ENCODE data around the gene GPC5. TPM values are rescaled to one million over a fixed set of nuclear protein-coding genes. Genes with fewer than 3 reads are reported as not detected.

GPC5 gene
- total RNA-seq, 4 donors from 2014 or later: 0.24 to 30.8 (median 1.8) TPM; not detected in 1

DNA sequence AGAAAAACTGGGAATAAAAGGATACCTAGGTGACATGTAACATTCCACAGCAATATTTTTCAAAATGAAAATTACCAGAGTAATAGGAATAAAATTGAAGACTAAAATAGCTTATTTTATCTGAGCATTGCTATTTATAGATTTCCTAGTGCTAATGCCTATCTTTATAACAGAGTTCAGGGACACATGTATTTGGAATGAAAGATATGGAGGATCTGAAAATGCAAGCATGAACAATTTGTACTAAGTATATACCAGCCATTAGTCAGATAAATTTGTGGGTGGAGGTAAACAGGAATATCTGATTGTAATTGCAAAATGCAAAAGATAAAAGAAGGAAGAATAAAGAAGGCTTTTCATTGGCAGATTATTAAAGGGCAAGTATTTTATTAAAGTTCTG lies 345.9 kb downstream of the GPC5 start:
- H3K4me1 ChIP-seq: no peaks in the 10 kb centered on the region
- TF ChIP-seq, protein P1, sequence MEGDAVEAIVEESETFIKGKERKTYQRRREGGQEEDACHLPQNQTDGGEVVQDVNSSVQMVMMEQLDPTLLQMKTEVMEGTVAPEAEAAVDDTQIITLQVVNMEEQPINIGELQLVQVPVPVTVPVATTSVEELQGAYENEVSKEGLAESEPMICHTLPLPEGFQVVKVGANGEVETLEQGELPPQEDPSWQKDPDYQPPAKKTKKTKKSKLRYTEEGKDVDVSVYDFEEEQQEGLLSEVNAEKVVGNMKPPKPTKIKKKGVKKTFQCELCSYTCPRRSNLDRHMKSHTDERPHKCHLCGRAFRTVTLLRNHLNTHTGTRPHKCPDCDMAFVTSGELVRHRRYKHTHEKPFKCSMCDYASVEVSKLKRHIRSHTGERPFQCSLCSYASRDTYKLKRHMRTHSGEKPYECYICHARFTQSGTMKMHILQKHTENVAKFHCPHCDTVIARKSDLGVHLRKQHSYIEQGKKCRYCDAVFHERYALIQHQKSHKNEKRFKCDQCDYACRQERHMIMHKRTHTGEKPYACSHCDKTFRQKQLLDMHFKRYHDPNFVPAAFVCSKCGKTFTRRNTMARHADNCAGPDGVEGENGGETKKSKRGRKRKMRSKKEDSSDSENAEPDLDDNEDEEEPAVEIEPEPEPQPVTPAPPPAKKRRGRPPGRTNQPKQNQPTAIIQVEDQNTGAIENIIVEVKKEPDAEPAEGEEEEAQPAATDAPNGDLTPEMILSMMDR (IDR thresholded peaks at IDR 0.05): no peak
- TF ChIP-seq POLR2A (IDR thresholded peaks at IDR 0.05): no peak
- intact Hi-C loops (cut with DNase I; ENCODE audit: low total_unique reads): no loop called here
- H3K27ac ChIP-seq: no peak overlapping the region
- H3K4me3 ChIP-seq: no peak overlapping the region
- no peaks in the 10 kb centered on the region for H3K36me3 ChIP-seq
- DNase-seq: no peak
- no peaks in the 10 kb centered on the region for H3K9me3 ChIP-seq
- no peaks in the 10 kb centered on the region for H3K27me3 ChIP-seq

DNA sequence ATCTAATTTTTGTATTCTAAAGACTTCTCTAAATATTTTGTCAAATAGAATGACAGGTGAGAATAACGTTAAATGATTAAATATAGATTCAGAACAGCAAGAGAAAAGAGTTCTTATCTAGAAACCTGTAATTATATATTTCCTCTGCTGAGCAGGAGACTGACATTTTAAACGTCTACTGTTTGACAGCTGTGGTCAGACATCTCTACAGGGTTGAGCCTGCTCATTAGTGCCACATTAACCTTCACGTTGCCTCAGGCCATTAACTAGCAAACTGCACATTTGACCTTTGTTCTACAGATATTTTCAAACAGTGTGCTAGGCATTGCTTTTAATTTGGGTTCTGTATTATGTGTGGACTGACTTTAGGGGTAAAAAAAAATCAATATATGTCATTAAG lies 347.5 kb downstream of the GPC5 start:
- no peak for DNase-seq
- H3K9me3 ChIP-seq: no peaks in the 10 kb centered on the region
- intact Hi-C loops (cut with DNase I; ENCODE audit: low total_unique reads): no loop called here
- H3K4me3 ChIP-seq: no peak overlapping the region
- no peaks in the 10 kb centered on the region for H3K36me3 ChIP-seq
- no peak overlapping the region for H3K27ac ChIP-seq
- H3K4me1 ChIP-seq: no peaks in the 10 kb centered on the region
- no peaks in the 10 kb centered on the region for H3K27me3 ChIP-seq
- TF ChIP-seq, protein P1 (IDR thresholded peaks at IDR 0.05): no peak
- no peak for TF ChIP-seq POLR2A (IDR thresholded peaks at IDR 0.05)

DNA sequence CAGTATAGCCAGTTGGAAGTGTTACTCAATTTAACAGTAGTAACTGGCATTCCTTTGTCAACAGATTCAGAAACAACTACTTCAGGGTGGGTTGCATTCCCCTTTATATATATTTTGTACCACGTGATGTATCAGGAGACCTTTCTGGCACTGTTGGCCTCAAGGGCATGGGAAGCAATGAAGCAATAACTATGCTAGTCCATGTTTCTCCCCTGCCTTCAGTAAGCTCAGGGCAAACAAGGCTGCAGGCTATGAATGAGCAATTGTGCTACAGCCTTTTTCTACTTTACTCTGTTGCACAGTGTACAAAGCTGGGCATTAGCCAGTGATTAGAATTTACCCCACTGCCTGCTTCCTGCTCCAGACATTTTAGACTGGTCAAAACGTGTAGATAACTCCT lies 348.8 kb downstream of the GPC5 start:
- DNase-seq: no peak

DNA sequence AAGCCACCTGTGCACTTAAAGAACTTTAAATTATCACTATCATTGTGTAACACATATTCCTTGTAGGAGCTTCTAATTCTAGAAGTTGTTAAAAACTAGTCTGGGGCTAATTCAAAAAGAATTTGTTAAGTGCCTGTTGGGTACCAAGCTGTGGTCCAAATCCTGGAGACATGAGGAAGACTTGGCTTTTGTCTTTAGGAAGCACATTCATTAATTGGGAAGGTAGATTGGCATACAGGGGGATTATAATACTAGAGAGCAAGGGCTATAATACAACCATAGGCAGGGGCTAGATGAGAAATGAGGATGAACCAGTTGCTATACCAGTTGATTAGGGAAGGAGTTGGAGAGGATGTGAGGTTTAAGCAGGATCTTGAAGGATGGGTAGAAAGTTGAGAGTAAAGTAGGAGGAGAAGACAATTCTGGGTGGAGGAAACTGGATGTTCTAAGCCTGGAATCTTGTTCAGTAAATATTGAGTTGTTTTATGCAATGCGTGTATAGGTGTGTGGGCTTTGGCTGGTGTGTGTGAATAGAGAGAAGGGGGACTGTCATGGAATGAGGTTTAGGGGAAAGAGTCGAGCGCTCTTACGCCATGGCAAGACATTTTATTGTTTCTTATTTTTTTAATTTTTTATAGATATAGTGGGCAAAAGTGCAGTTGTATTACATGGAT lies 350.1 kb downstream of the GPC5 start:
- H3K27ac ChIP-seq: no peak overlapping the region
- TF ChIP-seq, protein P1 (IDR thresholded peaks at IDR 0.05): no peak
- TF ChIP-seq POLR2A (IDR thresholded peaks at IDR 0.05): no peak
- DNase-seq: no peak
- no peaks in the 10 kb centered on the region for H3K4me1 ChIP-seq
- intact Hi-C loops (cut with DNase I; ENCODE audit: low total_unique reads): no loop called here
- no peaks in the 10 kb centered on the region for H3K9me3 ChIP-seq
- H3K27me3 ChIP-seq: no peaks in the 10 kb centered on the region
- H3K4me3 ChIP-seq: no peak overlapping the region
- H3K36me3 ChIP-seq: no peaks in the 10 kb centered on the region

More for the DNA sequence above, 348.8 kb downstream of the GPC5 start:
- no peak overlapping the region for H3K27ac ChIP-seq
- H3K36me3 ChIP-seq: no peaks in the 10 kb centered on the region
- intact Hi-C loops (cut with DNase I; ENCODE audit: low total_unique reads): no loop called here
- no peaks in the 10 kb centered on the region for H3K27me3 ChIP-seq
- no peak overlapping the region for H3K4me3 ChIP-seq
- TF ChIP-seq POLR2A (IDR thresholded peaks at IDR 0.05): no peak
- TF ChIP-seq, protein P1 (IDR thresholded peaks at IDR 0.05): no peak
- no peaks in the 10 kb centered on the region for H3K4me1 ChIP-seq
- no peaks in the 10 kb centered on the region for H3K9me3 ChIP-seq

DNA sequence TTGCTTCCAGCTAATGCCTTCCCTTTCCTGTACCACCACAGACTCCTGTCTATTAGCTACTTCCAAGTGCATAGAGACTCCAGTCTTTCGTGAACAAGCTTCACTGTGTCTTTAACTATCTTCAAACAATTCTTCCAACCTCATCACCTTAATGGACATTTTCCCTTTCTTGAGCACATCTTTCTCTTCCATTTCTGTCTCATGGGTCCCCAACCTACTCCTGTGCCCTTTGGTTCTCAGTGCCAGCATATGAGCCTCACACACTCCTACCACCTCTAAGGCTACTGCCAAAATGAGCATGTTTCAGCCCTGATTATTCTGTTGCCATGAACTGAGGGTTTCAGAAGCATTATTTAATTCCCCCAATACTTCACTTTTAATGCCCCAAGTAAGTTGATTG lies 360.3 kb downstream of the GPC5 start:
- H3K27me3 ChIP-seq: no peaks in the 10 kb centered on the region
- DNase-seq: no peak
- intact Hi-C loops (cut with DNase I; ENCODE audit: low total_unique reads): no loop called here
- no peak for TF ChIP-seq POLR2A (IDR thresholded peaks at IDR 0.05)
- TF ChIP-seq, protein P1 (IDR thresholded peaks at IDR 0.05): no peak
- no peaks in the 10 kb centered on the region for H3K36me3 ChIP-seq
- H3K4me1 ChIP-seq: no peaks in the 10 kb centered on the region
- no peaks in the 10 kb centered on the region for H3K9me3 ChIP-seq
- no peak overlapping the region for H3K4me3 ChIP-seq
- H3K27ac ChIP-seq: no peak overlapping the region

All from uterus (tissue), 4 donors.